Measurements from ENCODE around the gene ELMO1. TPM values are rescaled to one million over a fixed set of nuclear protein-coding genes. Genes with fewer than 3 reads are reported as not detected.

ELMO1 gene
- total RNA-seq, 1 donor from 2014 or later, result 66.1 TPM

DNA sequence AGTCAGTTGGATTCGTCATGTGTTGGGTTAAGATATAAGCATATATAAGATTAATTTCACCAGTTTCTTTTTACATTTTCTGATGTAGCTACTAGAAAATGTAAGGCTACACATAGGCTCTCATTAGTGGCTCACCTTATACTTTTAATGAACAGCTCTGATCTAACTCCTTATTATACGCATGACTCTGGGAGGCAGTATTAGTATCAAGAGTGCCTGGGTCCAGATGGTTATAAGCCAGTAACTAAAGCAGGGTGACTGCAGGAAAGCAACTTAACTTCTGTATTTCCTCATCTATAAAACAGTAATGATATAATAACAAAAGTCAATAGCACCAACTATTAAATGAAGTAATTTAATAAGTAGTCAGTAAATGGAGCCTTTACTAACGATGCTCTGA is 1.4 kb upstream of the ELMO1 start:
- Mint-ChIP-seq H3K4me1 (ENCODE audit: low read depth) (peaks cover 26% of the 10 kb centered on the region), H3K4me3 (ENCODE audit: low read depth) (no peak overlapping the region), H3K36me3 (ENCODE audit: insufficient read depth) (peaks cover 3% of the 10 kb centered on the region), H3K27ac (no peak overlapping the region), H3K9me3 (ENCODE audit: low read depth) (peaks cover 1% of the 10 kb centered on the region), H3K27me3 (no peaks in the 10 kb centered on the region)
- TF ChIP-seq, protein P1, sequence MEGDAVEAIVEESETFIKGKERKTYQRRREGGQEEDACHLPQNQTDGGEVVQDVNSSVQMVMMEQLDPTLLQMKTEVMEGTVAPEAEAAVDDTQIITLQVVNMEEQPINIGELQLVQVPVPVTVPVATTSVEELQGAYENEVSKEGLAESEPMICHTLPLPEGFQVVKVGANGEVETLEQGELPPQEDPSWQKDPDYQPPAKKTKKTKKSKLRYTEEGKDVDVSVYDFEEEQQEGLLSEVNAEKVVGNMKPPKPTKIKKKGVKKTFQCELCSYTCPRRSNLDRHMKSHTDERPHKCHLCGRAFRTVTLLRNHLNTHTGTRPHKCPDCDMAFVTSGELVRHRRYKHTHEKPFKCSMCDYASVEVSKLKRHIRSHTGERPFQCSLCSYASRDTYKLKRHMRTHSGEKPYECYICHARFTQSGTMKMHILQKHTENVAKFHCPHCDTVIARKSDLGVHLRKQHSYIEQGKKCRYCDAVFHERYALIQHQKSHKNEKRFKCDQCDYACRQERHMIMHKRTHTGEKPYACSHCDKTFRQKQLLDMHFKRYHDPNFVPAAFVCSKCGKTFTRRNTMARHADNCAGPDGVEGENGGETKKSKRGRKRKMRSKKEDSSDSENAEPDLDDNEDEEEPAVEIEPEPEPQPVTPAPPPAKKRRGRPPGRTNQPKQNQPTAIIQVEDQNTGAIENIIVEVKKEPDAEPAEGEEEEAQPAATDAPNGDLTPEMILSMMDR (IDR thresholded peaks at IDR 0.05; ENCODE audit: unreplicated experiment), result no peak
- no peak for DNase-seq (ENCODE audit: low spot score, unreplicated experiment)

DNA sequence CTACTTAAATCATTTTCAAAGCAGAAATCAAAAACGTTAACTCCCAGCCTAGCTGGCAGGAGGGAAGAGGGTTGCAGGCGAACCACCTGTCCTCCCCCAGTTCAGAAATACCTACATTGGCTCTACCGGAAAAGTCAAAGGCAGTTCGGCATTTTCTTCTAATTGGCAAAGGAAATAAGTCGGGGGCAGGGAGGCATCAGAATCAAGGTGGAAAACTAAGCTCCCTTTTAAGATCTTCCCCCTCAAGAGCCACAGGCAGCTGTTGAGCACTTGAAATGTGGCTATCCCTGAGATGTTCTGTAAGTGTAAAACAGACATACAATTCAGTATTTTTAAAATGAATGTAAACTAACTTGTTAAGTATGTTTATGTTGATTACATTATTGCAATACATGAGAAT is 957 bp upstream of the ELMO1 start:
- no peaks in the 10 kb centered on the region for H3K27me3 Mint-ChIP-seq
- no peak for DNase-seq (ENCODE audit: low spot score, unreplicated experiment)
- TF ChIP-seq, protein P1 (IDR thresholded peaks at IDR 0.05; ENCODE audit: unreplicated experiment), result no peak
- H3K4me1 Mint-ChIP-seq (ENCODE audit: low read depth), result peaks cover 30% of the 10 kb centered on the region
- peak overlapping the region; percentile 95 for H3K4me3 Mint-ChIP-seq (ENCODE audit: low read depth)
- no peaks in the 10 kb centered on the region for H3K9me3 Mint-ChIP-seq (ENCODE audit: low read depth)
- H3K36me3 Mint-ChIP-seq (ENCODE audit: insufficient read depth), result peaks cover 3% of the 10 kb centered on the region
- peak overlapping the region; percentile 19 for H3K27ac Mint-ChIP-seq

DNA sequence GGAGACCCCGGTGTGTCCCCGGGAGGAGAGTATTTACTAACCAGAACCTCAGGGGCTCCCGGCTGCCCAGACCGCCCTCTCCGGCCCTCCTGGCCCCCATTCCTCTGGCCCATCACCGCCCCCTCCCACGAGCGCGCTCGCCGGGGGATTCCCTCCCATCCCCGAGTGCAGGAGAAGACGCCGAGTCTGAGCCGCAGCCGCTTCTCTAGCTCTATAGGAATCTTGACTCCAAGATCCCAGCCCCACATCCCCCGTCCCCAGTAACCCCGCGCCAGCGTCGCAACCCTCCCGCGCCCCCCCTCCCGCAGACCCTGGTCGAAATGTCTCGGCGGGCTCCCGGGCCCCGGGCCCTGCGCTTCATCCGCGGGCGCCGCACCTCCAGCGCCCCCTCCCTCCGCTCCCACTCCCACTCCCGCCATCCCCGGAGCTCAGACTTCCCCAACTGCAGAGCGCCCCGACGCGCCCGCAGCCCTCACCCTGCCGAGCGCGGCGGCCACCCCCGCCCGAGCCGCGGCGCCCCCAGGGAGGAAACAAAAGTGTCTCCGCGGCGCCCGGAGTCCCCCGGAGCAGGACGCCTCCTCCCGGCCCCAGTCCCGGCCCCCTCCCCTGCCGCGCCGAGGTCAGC is 541 bp downstream of the ELMO1 start:
- peaks cover 3% of the 10 kb centered on the region for H3K36me3 Mint-ChIP-seq (ENCODE audit: insufficient read depth)
- DNase-seq (ENCODE audit: low spot score, unreplicated experiment), result peak; percentile 43
- H3K4me1 Mint-ChIP-seq (ENCODE audit: low read depth), result peaks cover 36% of the 10 kb centered on the region
- peak overlapping the region; percentile 99 for H3K27ac Mint-ChIP-seq
- TF ChIP-seq, protein P1 (IDR thresholded peaks at IDR 0.05; ENCODE audit: unreplicated experiment), result no peak
- no peaks in the 10 kb centered on the region for H3K9me3 Mint-ChIP-seq (ENCODE audit: low read depth)
- H3K4me3 Mint-ChIP-seq (ENCODE audit: low read depth), result peak overlapping the region; percentile 95
- no peaks in the 10 kb centered on the region for H3K27me3 Mint-ChIP-seq

DNA sequence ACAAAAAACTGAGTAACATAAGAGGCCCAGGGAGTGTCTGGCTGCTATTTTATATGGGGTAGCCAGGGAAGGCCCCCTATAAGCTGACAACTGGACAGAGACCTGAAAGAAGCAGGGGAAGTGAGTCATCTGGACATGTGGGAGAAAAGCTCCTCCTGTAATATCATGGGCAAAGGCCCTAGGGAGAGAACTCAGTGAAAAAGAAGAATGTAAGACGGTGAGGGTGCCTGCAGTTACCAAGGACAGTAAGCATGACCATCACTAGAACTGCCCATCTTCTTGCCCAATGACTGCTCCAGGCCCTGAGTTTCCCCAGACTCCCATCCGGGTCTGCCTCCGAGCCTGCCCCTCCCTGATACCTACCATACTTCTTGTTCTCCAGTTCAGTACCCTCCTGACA is 2.3 kb downstream of the ELMO1 start:
- peaks cover 45% of the 10 kb centered on the region for H3K4me1 Mint-ChIP-seq (ENCODE audit: low read depth)
- H3K9me3 Mint-ChIP-seq (ENCODE audit: low read depth), result no peaks in the 10 kb centered on the region
- TF ChIP-seq, protein P1 (IDR thresholded peaks at IDR 0.05; ENCODE audit: unreplicated experiment), result no peak
- H3K27ac Mint-ChIP-seq, result peak overlapping the region; percentile 51
- H3K27me3 Mint-ChIP-seq, result no peaks in the 10 kb centered on the region
- peaks cover 3% of the 10 kb centered on the region for H3K36me3 Mint-ChIP-seq (ENCODE audit: insufficient read depth)
- peak overlapping the region; percentile 95 for H3K4me3 Mint-ChIP-seq (ENCODE audit: low read depth)
- no peak for DNase-seq (ENCODE audit: low spot score, unreplicated experiment)

DNA sequence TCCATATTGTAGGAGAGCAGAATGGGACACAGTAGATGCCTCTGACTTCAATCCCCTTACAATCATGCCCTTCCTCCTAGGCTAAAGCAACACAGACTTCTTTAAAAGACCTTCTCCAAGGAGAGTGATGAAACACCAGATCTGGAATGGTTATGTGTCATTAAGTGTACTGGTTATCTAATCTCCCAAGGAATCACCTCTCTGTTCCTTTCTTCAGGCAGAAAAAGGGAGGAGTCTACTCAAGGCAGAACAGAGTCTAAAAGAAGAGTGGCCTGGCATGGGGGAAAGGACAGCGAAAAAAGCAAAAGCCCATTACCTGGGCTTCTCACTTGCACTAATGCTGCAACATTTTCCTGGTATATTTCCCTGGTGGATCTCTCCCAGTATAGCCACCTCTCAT is 2.9 kb downstream of the ELMO1 start:
- Mint-ChIP-seq H3K9me3 (ENCODE audit: low read depth) (no peaks in the 10 kb centered on the region), H3K4me1 (ENCODE audit: low read depth) (peaks cover 50% of the 10 kb centered on the region), H3K36me3 (ENCODE audit: insufficient read depth) (peaks cover 3% of the 10 kb centered on the region), H3K4me3 (ENCODE audit: low read depth) (peak overlapping the region; percentile 95), H3K27me3 (no peaks in the 10 kb centered on the region), H3K27ac (peak overlapping the region; percentile 36)
- TF ChIP-seq, protein P1 (IDR thresholded peaks at IDR 0.05; ENCODE audit: unreplicated experiment), result no peak
- DNase-seq (ENCODE audit: low spot score, unreplicated experiment), result no peak
